ENCODE measurements around the gene YES1. TPM values are rescaled to one million over a fixed set of nuclear protein-coding genes. Genes with fewer than 3 reads are reported as not detected.

The YES1 gene
- total RNA-seq, 1 experiment from 2014 or later: 84.5 TPM

- H3K36me3 ChIP-seq (ENCODE audit: control insufficient read depth in 1 of 2, insufficient read depth in 2 of 2, low read length in 2 of 2): peaks cover 25 to 33% of the 10 kb centered on the region in 2 experiments
- no peak overlapping the region for H3K4me2 ChIP-seq (ENCODE audit: low read length)
- BruUV-seq (replicated peaks): no TSS peak
Observed at GRCh38 chr18:678482-679182, 133.4 kb downstream of the YES1 start.

GRCh38 chr18:677951-678381, 134.1 kb downstream of the YES1 start:
- BruUV-seq (replicated peaks): no TSS peak
- DNase-seq (ENCODE audit: low read depth, low spot score): no peak
- Histone ChIP-seq H3K27ac (ENCODE audit: low read depth, low read length) (no peak overlapping the region), H3K9me3 (ENCODE audit: control insufficient read depth in 1 of 2, insufficient read depth in 1 of 2, low read depth in 1 of 2, low read length in 2 of 2) (no peaks in the 10 kb centered on the region), H3K4me3 (replicated peaks in 1 of 2; ENCODE audit: low read depth in 1 of 2, low read length in 2 of 2) (no peak overlapping the region), H3K9me2 (ENCODE audit: insufficient read depth) (no peaks in the 10 kb centered on the region), H2AFZ (ENCODE audit: low read depth, low read length, poor library complexity, severe bottlenecking) (no peak overlapping the region), H4K20me1 (ENCODE audit: insufficient read depth) (no peaks in the 10 kb centered on the region), H3K9ac (ENCODE audit: low read length) (no peak overlapping the region), H3K79me2 (ENCODE audit: insufficient read depth, low read length) (peaks cover 1% of the 10 kb centered on the region; the same call in 1 of the 2 replicates), H3K36me3 (ENCODE audit: control insufficient read depth in 1 of 2, insufficient read depth in 2 of 2, low read length in 2 of 2) (peaks cover 29 to 32% of the 10 kb centered on the region in 2 experiments; a peak in 3 of 4 replicates), H3K27me3 (ENCODE audit: insufficient read depth, low read length) (no peaks in the 10 kb centered on the region), H3K4me2 (ENCODE audit: low read length) (no peak overlapping the region), H3K4me1 (ENCODE audit: control insufficient read depth in 1 of 2, insufficient read depth in 2 of 2, low read length in 2 of 2) (no peaks in the 10 kb centered on the region)
- ChIA-PET CTCF (interaction anchor here (0.9 to 1.3 kb wide), 2 partner anchors 153 kb away, joined by 4 read pairs; no protein-coding TSS in a partner anchor), POLR2A (no interaction called here), RAD21 (ENCODE audit: low non-redundant PET in 1 of 2, low total read pairs in 2 of 2, uncharacterized antibody in 2 of 2, unreplicated experiment in 2 of 2) (no interaction called here)
- no peak for TF ChIP-seq RAD21 (IDR thresholded peaks at IDR 0.05; ENCODE audit: low read depth)
- TF ChIP-seq EZH2 (IDR thresholded peaks at IDR 0.05): no peak
- no peak for ATAC-seq
- intact Hi-C loops (cut with micrococcal nuclease): no loop called here

More at GRCh38 chr18:678482-679182, 133.4 kb downstream of the YES1 start:
- ATAC-seq (no peak), DNase-seq (ENCODE audit: low read depth, low spot score) (no peak)
- H3K9ac ChIP-seq (ENCODE audit: low read length): no peak overlapping the region
- no peak overlapping the region for H2AFZ ChIP-seq (ENCODE audit: low read depth, low read length, poor library complexity, severe bottlenecking)
- RAD21 ChIA-PET (ENCODE audit: low non-redundant PET in 1 of 2, low total read pairs in 2 of 2, uncharacterized antibody in 2 of 2, unreplicated experiment in 2 of 2): no interaction called here
- no peaks in the 10 kb centered on the region for H3K9me2 ChIP-seq (ENCODE audit: insufficient read depth)
- no peaks in the 10 kb centered on the region for H4K20me1 ChIP-seq (ENCODE audit: insufficient read depth)
- CTCF ChIA-PET: interaction anchor here (0.9 kb wide), 1 partner anchor 152 kb away, joined by 4 read pairs; no protein-coding TSS in a partner anchor
- no peak overlapping the region for H3K4me3 ChIP-seq (replicated peaks in 1 of 2; ENCODE audit: low read depth in 1 of 2, low read length in 2 of 2)
- no peaks in the 10 kb centered on the region for H3K27me3 ChIP-seq (ENCODE audit: insufficient read depth, low read length)
- H3K9me3 ChIP-seq (ENCODE audit: control insufficient read depth in 1 of 2, insufficient read depth in 1 of 2, low read depth in 1 of 2, low read length in 2 of 2): no peaks in the 10 kb centered on the region
- no peaks in the 10 kb centered on the region for H3K4me1 ChIP-seq (ENCODE audit: control insufficient read depth in 1 of 2, insufficient read depth in 2 of 2, low read length in 2 of 2)
- no peak overlapping the region for H3K27ac ChIP-seq (ENCODE audit: low read depth, low read length)
- no peak for TF ChIP-seq CBX3 (IDR thresholded peaks at IDR 0.05; ENCODE audit: low read depth)
- POLR2A ChIA-PET: interaction anchor here (0.6 kb wide), 1 partner anchor 55 kb away, joined by 3 read pairs; no protein-coding TSS in a partner anchor
- intact Hi-C loops (cut with micrococcal nuclease): no loop called here
- H3K79me2 ChIP-seq (ENCODE audit: insufficient read depth, low read length): no peaks in the 10 kb centered on the region
